HepG2 (cell line): Measurements from ENCODE around the gene KCTD19. TPM values are rescaled to one million over a fixed set of nuclear protein-coding genes. Genes with fewer than 3 reads are reported as not detected.

Experiments
- ARNTL ChIP-seq: sonication (generic); formaldehyde crosslinking; IDR thresholded peaks from 2 replicates; pipeline ENCODE4 v1.4.0; 2020; ENCODE audit warnings: mild to moderate bottlenecking, missing genetic modification reagents
- ERF ChIP-seq: IDR thresholded peaks from 2 replicates; pipeline ENCODE4 v1.6.1; 2018; ENCODE audit warnings: missing biosample characterization, missing genetic modification reagents
- MIXL1 ChIP-seq: IDR thresholded peaks from 2 replicates; pipeline ENCODE4 v1.6.1; 2016
- TCF7L2 ChIP-seq: IDR thresholded peaks from 2 replicates; pipeline ENCODE4 v1.6.1; 2011; ENCODE audit warnings: mild to moderate bottlenecking, low read depth, low read length, moderate library complexity
- ZBTB43 ChIP-seq: sonication (generic); formaldehyde crosslinking; conservative IDR thresholded peaks from 2 replicates; pipeline ENCODE4 v1.4.0; 2020; ENCODE audit warnings: missing genetic modification reagents
- ZFP37 ChIP-seq: sonication (generic); formaldehyde crosslinking; IDR thresholded peaks from 2 replicates; pipeline ENCODE4 v1.4.0; 2020; ENCODE audit warnings: missing genetic modification reagents, borderline replicate concordance
- ZHX1 ChIP-seq: sonication (generic); formaldehyde crosslinking; IDR thresholded peaks from 2 replicates; pipeline ENCODE4 v1.8.1; 2022; ENCODE audit warnings: low read depth, mild to moderate bottlenecking, missing genetic modification reagents
- ZKSCAN1 ChIP-seq: fragments of 150-350 bp; IDR thresholded peaks from 2 replicates; pipeline ENCODE4 v1.6.1; 2014; ENCODE audit warnings: low read length
- ZKSCAN8 ChIP-seq: IDR thresholded peaks from 2 replicates; pipeline ENCODE4 v1.6.1; 2016; ENCODE audit warnings: borderline replicate concordance, missing genetic modification reagents, missing compliant biosample characterization
- ZNF274 ChIP-seq: sonication (generic); formaldehyde crosslinking; IDR thresholded peaks from 2 replicates; pipeline ENCODE4 v1.5.1; 2020; ENCODE audit warnings: mild to moderate bottlenecking, missing genetic modification reagents
- ZNF713 ChIP-seq: sonication (generic); formaldehyde crosslinking; IDR thresholded peaks from 2 replicates; pipeline ENCODE4 v1.4.0; 2020; ENCODE audit warnings: mild to moderate bottlenecking, missing genetic modification reagents
- polyA plus RNA-seq, 8 experiments: library from polyadenylated mRNA; depleted of rRNA in 3 of 8; stranded (reverse) in 7 of 8; unstranded in 1 of 8; fragments of >200 nt; fragmentation: Illumina TruSeq in 4 of 8; extraction: Trizol in 4 of 8; gene quantifications; 2 replicates each; pipeline versions ENCODE4 v1.2.1 to v1.2.3, GENCODE V29; 2011 to 2016; ENCODE audit warnings: low read depth in 4 of 8, missing spikeins in 1 of 8, mixed read lengths in 1 of 8; ENCODE audit not compliant: insufficient read depth in 1 of 8
- total RNA-seq, 5 experiments: library from RNA; depleted of rRNA; stranded (reverse); fragments of >200 nt; fragmentation: Illumina TruSeq; extraction: Trizol; gene quantifications; 2 replicates each; pipeline ENCODE4 v1.2.3, GENCODE V29; 2016; ENCODE audit warnings: low read depth in 1 of 5
- TF ChIP-seq, protein P1 (sequence below): sonication (generic); formaldehyde crosslinking; IDR thresholded peaks from 2 replicates; pipeline ENCODE4 v1.4.0; 2020; ENCODE audit warnings: missing genetic modification reagents
- TF ChIP-seq, protein P2 (sequence below): IDR thresholded peaks from 2 replicates; pipeline ENCODE4 v1.6.1; 2012; ENCODE audit warnings: inconsistent platforms

Gene KCTD19
- total and polyA plus RNA-seq, 2 of the 13 experiments (the other 11 are each of a cell fraction or from before 2014, with no cell fraction given), result not detected

GRCh38 chr16:67302970-67303369 lies 23.6 kb downstream of the KCTD19 start (continued):
- TF ChIP-seq, protein P1, sequence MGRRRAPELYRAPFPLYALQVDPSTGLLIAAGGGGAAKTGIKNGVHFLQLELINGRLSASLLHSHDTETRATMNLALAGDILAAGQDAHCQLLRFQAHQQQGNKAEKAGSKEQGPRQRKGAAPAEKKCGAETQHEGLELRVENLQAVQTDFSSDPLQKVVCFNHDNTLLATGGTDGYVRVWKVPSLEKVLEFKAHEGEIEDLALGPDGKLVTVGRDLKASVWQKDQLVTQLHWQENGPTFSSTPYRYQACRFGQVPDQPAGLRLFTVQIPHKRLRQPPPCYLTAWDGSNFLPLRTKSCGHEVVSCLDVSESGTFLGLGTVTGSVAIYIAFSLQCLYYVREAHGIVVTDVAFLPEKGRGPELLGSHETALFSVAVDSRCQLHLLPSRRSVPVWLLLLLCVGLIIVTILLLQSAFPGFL (CRISPR knock-in tag), result no peak
- no peak for TF ChIP-seq TCF7L2
- no peak for TF ChIP-seq ERF
- no peak for TF ChIP-seq ZNF274 (CRISPR knock-in tag)
- no peak for TF ChIP-seq ZHX1 (CRISPR knock-in tag)
- TF ChIP-seq ARNTL, result no peak
- no peak for TF ChIP-seq ZFP37
- TF ChIP-seq ZKSCAN1, result no peak
- TF ChIP-seq, protein P2, sequence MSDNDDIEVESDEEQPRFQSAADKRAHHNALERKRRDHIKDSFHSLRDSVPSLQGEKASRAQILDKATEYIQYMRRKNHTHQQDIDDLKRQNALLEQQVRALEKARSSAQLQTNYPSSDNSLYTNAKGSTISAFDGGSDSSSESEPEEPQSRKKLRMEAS, result no peak
- no peak for TF ChIP-seq ZBTB43 (CRISPR knock-in tag)
- no peak for TF ChIP-seq ZKSCAN8 (CRISPR knock-in tag)
- no peak for TF ChIP-seq ZNF713 (CRISPR knock-in tag)
- TF ChIP-seq MIXL1 (CRISPR knock-in tag), result no peak
- TF ChIP-seq, all 625 proteins: peak for 0
